ENCODE measurements around the gene INHBB. TPM values are rescaled to one million over a fixed set of nuclear protein-coding genes. Genes with fewer than 3 reads are reported as not detected.

The INHBB gene
- total RNA-seq, 2 donors from 2014 or later = 5.8 to 9.9 TPM

DNA sequence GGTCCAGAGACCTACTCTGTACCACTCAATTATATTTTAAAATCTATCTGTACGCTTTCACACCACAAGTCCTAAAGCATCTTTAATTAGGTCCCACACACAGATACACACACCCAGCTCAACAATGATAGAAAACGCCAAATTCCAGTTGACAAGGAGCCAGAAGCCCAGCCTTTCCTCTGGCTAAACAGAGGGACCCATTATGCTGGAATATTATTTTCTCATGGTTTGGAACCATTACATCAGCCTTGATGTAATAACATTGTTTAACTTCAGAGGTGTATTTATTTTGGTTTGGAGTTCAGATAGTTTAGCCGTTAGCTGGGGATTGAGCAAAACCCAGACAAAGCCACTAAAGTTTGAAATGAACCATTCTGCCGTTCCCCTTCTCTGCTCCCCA lies 14.0 kb upstream of the INHBB start:
- DNase-seq (ENCODE audit: low spot score) = no peak
- intact Hi-C loops (cut with DNase I) = no loop called here

- intact Hi-C loops (cut with DNase I) = no loop called here
- DNase-seq (ENCODE audit: low spot score) = no peak
Observed at GRCh38 chr2:120332384-120332783, 13.6 kb upstream of the INHBB start.

DNA sequence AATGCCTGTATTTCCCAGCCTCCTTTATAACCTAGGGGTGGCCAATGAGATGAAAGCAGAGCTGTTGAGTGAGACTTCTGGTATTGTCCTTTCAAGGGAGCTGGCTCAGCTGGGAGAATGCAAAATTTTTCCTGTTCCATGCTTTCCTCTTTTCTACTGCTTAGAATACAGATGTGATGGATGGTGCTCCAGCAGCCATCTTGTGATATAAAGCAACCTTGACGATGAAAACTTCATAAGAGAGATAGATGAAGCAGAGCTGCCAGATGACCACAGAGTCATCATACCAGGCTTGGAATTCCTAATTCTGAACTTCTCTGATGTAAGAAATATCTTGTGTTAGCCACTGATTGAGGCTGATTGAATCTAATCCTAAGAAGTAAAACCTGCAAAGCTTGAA lies 11.9 kb upstream of the INHBB start:
- intact Hi-C loops (cut with DNase I) = no loop called here
- DNase-seq (ENCODE audit: low spot score) = no peak

DNA sequence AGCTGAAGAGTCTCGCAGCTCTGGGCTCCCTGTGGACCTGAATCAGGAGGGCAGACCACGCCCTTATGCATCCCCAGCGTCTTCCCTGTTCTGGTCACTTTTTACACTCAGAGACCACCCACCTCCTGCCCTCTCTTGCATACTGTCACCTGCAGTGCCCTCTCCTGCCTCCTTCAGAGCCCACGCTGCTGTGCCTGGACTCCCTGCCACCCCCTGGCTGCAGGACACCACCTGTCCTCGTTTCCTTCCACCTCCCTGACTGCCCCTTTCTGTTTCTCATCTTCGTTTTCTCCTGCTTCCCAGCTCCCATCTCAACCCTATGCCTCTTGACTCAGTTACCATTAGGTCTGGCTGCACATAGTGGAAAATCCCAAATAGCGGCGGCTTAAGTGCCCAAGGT lies 9.2 kb upstream of the INHBB start:
- DNase-seq (ENCODE audit: low spot score) = no peak
- intact Hi-C loops (cut with DNase I) = no loop called here

DNA sequence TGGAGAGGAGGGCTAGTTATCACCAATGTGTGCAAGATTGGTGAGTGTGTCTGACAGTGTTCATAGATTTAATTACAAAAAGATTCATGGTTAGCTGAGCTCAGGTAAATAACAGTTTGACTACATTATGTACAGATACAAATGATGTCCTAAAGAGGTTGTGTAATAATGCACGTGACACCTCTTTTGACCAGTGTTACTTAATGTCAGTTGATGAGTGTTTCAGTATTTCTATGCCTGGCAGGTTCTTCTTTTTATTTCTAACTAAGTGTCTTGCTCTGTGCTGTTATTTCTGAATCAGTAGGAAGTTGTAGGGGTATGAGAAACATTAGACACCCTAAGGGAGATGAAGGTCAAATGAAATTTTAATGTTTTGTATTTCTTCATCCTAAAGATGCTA lies 7.9 kb upstream of the INHBB start:
- no peak for DNase-seq (ENCODE audit: low spot score)
- intact Hi-C loops (cut with DNase I) = no loop called here

DNA sequence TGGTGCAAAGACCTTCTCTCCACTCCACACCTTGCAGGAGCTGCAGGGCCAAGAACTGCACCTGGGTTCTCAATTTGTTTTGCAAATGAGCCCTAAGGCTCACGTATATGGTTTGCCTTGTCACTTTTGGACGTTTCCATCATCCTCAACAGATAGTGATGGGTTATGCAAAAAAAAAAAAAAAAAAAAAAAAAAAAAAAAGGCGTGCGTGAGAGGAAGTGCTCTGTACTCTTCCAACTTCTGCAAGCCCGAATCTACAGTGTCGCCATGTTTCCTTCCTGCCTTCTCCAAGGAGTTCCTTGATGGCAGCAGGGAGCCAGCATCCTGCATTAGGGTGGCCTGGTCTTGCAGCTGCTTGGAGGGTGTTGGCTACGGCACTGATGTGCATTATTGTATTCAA lies 4.0 kb upstream of the INHBB start:
- intact Hi-C loops (cut with DNase I) = loop anchor here (5.0 to 10.0 kb wide), 4 partner anchors 203 to 733 kb away; no protein-coding TSS in a partner anchor
- no peak for DNase-seq (ENCODE audit: low spot score)

DNA sequence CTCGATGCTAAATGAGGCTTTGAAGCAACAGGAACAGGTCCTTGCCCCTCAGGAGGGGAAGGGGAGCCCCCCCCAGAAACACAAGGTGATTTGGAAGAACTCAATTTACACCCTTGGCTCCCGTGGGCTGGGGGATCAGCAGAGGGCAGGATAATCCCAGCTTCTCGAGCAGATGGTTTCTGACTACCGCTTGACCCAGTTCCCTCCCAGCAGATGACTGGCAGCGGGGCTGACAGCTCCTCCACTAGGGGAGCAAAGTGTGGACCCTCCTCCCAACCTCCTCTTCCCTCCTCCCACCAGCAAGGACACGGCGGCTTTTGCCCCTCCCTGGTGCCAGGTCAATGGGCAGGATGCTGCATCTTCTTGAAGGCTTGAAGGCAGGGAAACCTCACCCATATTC lies 3.5 kb upstream of the INHBB start:
- no peak for DNase-seq (ENCODE audit: low spot score)
- intact Hi-C loops (cut with DNase I) = loop anchor here (5.0 to 10.0 kb wide), 4 partner anchors 202 to 732 kb away; no protein-coding TSS in a partner anchor

DNA sequence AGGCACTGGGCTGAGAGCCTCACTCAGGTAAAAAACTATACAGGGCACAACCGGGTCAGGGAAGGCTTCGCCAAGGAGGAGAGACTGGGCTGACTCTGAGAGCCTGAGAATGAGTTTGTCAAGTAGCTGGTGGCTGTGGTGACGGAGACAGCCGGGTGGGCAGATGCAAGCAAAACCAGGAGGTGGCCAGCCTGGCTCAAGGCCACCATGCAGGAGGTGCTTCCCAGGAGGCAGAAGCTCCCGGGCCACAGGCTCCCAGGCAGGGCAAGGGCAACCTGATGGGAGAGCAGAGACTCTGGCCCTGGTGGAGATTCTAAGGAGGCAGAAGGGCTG lies 2.9 kb upstream of the INHBB start:
- DNase-seq (ENCODE audit: low spot score) = no peak
- intact Hi-C loops (cut with DNase I) = loop anchor here (1.0 to 10.0 kb wide), 5 partner anchors 202 to 732 kb away; no protein-coding TSS in a partner anchor

GRCh38 chr2:120343433-120344105 lies 2.4 kb upstream of the INHBB start:
- intact Hi-C loops (cut with DNase I) = loop anchor here (1.0 to 10.0 kb wide), 5 partner anchors 201 to 731 kb away; no protein-coding TSS in a partner anchor
- peak; percentile 95 for DNase-seq (ENCODE audit: low spot score)

DNA sequence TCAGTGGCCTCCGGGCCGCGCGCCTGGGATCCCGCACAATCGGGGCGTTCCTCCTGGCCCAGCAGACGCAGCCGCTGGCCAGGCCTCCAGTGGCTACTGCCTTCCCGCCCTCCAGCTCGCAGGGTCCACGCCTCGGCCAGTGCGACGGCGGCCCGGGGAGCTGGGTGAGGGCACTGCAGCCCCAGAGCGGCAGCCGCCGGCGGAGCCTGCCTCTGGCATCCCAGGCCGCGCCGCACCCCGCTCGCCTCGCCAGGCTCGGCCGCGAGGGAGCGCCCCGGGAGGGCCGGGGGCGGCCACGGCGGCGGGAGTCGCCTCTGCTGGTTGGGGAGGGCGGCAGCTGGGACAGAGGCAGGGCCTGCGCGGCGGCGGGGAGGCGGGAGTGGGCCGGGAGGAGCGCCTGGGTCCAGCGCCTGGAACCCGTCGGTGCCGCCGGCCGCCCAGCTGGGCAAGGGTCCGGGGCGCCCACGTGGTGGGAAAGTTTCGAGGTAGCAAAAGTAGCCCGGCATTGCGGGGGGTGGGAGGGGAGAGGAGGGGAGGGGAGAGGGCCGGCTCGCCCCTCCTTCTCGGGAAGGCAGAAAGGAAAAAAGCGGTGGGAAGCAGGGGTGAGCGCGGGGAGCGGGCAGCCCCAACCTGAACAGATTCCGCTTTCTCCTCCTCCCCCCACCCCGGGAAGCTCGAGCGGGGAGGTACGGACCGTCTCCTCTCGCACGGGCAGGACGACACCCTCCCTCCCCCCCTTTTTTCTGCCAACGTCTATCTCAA lies 1.5 kb upstream of the INHBB start:
- no peak for DNase-seq (ENCODE audit: low spot score)
- intact Hi-C loops (cut with DNase I) = loop anchor here (5.0 to 10.0 kb wide), 4 partner anchors 200 to 730 kb away; no protein-coding TSS in a partner anchor

DNA sequence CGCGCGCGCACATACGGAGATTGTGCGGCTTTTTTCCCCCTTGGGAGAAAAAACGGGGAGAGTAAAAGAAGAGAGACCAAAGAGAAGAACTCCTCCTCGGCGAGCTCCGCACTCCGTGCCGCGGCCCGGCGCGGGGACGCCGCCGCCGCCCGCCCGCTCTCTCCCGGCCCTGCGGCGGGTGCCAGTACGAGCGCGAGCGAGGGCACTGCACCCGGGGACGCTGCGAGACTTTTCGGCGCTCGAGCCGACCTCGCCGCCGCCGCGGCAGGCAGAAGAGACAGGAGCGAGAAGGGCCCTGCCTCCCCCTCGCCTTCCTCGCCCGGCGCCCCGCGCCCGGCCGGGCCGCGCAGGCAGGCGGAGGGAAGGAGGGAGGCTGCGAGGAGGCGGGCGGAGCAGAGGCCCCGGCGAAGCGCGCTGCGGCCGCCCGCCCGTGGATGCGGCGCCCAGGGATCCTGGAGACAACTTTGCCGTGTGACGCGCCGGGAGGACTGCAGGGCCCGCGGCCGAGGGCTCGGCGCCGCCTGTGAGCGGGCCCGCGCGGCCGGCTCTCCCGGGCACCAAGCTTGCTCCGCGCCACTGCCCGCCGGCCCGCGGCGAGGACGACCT lies 857 bp upstream of the INHBB start:
- DNase-seq (ENCODE audit: low spot score) = no peak

GRCh38 chr2:120345608-120346007 lies 328 bp upstream of the INHBB start:
- intact Hi-C loops (cut with DNase I) = loop anchor here (5.0 to 10.0 kb wide), 4 partner anchors 199 to 729 kb away; no protein-coding TSS in a partner anchor
- DNase-seq (ENCODE audit: low spot score) = no peak

More for the DNA sequence above, 857 bp upstream of the INHBB start:
- intact Hi-C loops (cut with DNase I) = loop anchor here (5.0 to 10.0 kb wide), 5 partner anchors 200 to 730 kb away; no protein-coding TSS in a partner anchor

GRCh38 chr2:120346667-120347358 lies 877 bp downstream of the INHBB start:
- intact Hi-C loops (cut with DNase I) = loop anchor here (5.0 to 10.0 kb wide), 4 partner anchors 198 to 728 kb away; no protein-coding TSS in a partner anchor
- DNase-seq (ENCODE audit: low spot score) = no peak

DNA sequence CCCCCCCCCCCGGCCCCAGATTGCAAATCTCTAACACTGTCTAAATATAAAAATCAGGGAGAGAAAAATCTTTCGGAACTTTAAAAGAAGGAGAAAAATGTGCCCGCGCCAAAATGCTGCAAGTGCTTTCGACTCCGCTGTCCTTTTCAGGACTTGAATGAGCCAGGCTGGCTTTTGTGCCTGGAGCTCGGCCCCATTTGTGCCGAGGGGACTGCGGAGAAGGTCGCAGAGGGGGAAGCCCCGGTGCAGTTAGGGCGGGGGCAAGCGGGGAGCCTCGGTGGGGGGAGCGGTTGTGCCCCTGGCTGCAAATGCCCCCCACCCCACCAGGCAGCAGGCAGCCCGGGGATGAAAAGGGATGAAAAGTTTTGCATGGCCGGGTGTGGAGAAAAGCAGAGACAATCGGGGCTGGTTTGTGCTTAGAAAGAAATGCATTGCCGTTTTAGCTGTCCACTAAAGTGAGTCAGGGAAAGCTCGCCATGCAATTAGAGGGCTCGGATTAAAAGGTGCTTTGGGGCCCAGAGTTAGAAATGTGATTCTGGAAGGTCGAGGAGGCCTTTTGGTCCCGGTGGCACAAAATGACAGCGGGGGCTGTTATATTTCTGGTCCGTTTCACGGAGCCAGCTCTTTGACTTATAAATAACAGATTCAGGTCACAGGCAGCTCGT lies 1.6 kb downstream of the INHBB start:
- intact Hi-C loops (cut with DNase I) = loop anchor here (5.0 to 10.0 kb wide), 4 partner anchors 197 to 727 kb away; no protein-coding TSS in a partner anchor
- DNase-seq (ENCODE audit: low spot score) = no peak

GRCh38 chr2:120348134-120348736 lies 2.3 kb downstream of the INHBB start:
- no peak for DNase-seq (ENCODE audit: low spot score)
- intact Hi-C loops (cut with DNase I) = loop anchor here (5.0 to 10.0 kb wide), 4 partner anchors 197 to 727 kb away; no protein-coding TSS in a partner anchor

- intact Hi-C loops (cut with DNase I) = loop anchor here (5.0 to 10.0 kb wide), 4 partner anchors 196 to 726 kb away; no protein-coding TSS in a partner anchor
- DNase-seq (ENCODE audit: low spot score) = no peak
Observed at GRCh38 chr2:120348737-120349439, 3.0 kb downstream of the INHBB start.

DNA sequence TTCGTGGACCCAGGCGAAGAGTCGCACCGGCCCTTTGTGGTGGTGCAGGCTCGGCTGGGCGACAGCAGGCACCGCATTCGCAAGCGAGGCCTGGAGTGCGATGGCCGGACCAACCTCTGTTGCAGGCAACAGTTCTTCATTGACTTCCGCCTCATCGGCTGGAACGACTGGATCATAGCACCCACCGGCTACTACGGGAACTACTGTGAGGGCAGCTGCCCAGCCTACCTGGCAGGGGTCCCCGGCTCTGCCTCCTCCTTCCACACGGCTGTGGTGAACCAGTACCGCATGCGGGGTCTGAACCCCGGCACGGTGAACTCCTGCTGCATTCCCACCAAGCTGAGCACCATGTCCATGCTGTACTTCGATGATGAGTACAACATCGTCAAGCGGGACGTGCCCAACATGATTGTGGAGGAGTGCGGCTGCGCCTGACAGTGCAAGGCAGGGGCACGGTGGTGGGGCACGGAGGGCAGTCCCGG lies 3.5 kb downstream of the INHBB start:
- intact Hi-C loops (cut with DNase I) = loop anchor here (5.0 to 10.0 kb wide), 4 partner anchors 195 to 725 kb away; no protein-coding TSS in a partner anchor
- DNase-seq (ENCODE audit: low spot score) = no peak

Measured in posterior vena cava (tissue), 2 donors.